ENCODE measurements around the gene CACNA2D3. TPM values are rescaled to one million over a fixed set of nuclear protein-coding genes. Genes with fewer than 3 reads are reported as not detected.
A peak's percentile ranks its signal among the peaks of the same experiment; 100 is the strongest.

The CACNA2D3 gene
- total RNA-seq, 1 donor from 2014 or later: 7.3 TPM

GRCh38 chr3:54717506-54717905, 595.2 kb downstream of the CACNA2D3 start:
- DNase-seq (no peak), ATAC-seq (peak; percentile 49)
- Histone ChIP-seq H3K36me3 (no peaks in the 10 kb centered on the region), H3K4me3 (no peak overlapping the region), H3K9me3 (no peaks in the 10 kb centered on the region), H3K27me3 (no peaks in the 10 kb centered on the region), H3K4me1 (no peaks in the 10 kb centered on the region), H3K27ac (no peak overlapping the region)
- no peak for TF ChIP-seq CTCF (IDR thresholded peaks at IDR 0.05)
- intact Hi-C loops (cut with DNase I): no loop called here

- no peaks in the 10 kb centered on the region for H3K4me1 ChIP-seq
- intact Hi-C loops (cut with DNase I): no loop called here
- H3K27ac ChIP-seq: no peak overlapping the region
- no peak for ATAC-seq
- no peaks in the 10 kb centered on the region for H3K27me3 ChIP-seq
- H3K9me3 ChIP-seq: no peaks in the 10 kb centered on the region
- no peak for TF ChIP-seq CTCF (IDR thresholded peaks at IDR 0.05)
- no peak overlapping the region for H3K4me3 ChIP-seq
- no peak for DNase-seq
- H3K36me3 ChIP-seq: no peaks in the 10 kb centered on the region
These were observed 597.6 kb downstream of the CACNA2D3 start for GRCh38 chr3:54719914-54720313.

GRCh38 chr3:54720604-54721003, 598.3 kb downstream of the CACNA2D3 start:
- ATAC-seq: no peak
- Histone ChIP-seq H3K36me3 (no peaks in the 10 kb centered on the region), H3K9me3 (no peaks in the 10 kb centered on the region), H3K27ac (no peak overlapping the region), H3K27me3 (no peaks in the 10 kb centered on the region), H3K4me1 (no peaks in the 10 kb centered on the region), H3K4me3 (no peak overlapping the region)
- intact Hi-C loops (cut with DNase I): no loop called here
- no peak for DNase-seq
- no peak for TF ChIP-seq CTCF (IDR thresholded peaks at IDR 0.05)

GRCh38 chr3:54731732-54732445, 609.5 kb downstream of the CACNA2D3 start:
- DNase-seq (no peak), ATAC-seq (no peak)
- H3K27ac ChIP-seq: no peak overlapping the region
- H3K27me3 ChIP-seq: no peaks in the 10 kb centered on the region
- H3K36me3 ChIP-seq: no peaks in the 10 kb centered on the region
- H3K9me3 ChIP-seq: peaks cover 7% of the 10 kb centered on the region
- no peak for TF ChIP-seq CTCF (IDR thresholded peaks at IDR 0.05)
- H3K4me3 ChIP-seq: no peak overlapping the region
- intact Hi-C loops (cut with DNase I): no loop called here
- H3K4me1 ChIP-seq: no peaks in the 10 kb centered on the region

GRCh38 chr3:54733106-54734006, 611.0 kb downstream of the CACNA2D3 start:
- ATAC-seq (no peak), DNase-seq (no peak)
- Histone ChIP-seq H3K27ac (no peak overlapping the region), H3K9me3 (no peaks in the 10 kb centered on the region), H3K27me3 (no peaks in the 10 kb centered on the region), H3K4me1 (no peaks in the 10 kb centered on the region), H3K36me3 (no peaks in the 10 kb centered on the region), H3K4me3 (no peak overlapping the region)
- intact Hi-C loops (cut with DNase I): no loop called here
- TF ChIP-seq CTCF (IDR thresholded peaks at IDR 0.05): no peak

Measured in upper lobe of right lung (tissue), 1 donor.